Choroid plexus epithelial cell (primary cell): ENCODE results near the gene VPS35L.
A peak's percentile ranks its signal among the peaks of the same experiment; 100 is the strongest.

Source experiments
- DNase-seq: peaks from one replicate; pipeline ENCODE4 v3.0.0-alpha.2; 2010; ENCODE audit warnings: low read depth
- H3K4me3 ChIP-seq: 2 replicates; pipeline ENCODE4 v1.5.1; 2011; ENCODE audit warnings: low read depth, mild to moderate bottlenecking, control low read depth, low read length, moderate library complexity
- CTCF ChIP-seq: conservative IDR thresholded peaks from 2 replicates; pipeline ENCODE4 v1.5.1; 2011; ENCODE audit warnings: low read depth, mild to moderate bottlenecking, control low read depth, inconsistent platforms, low read length, moderate library complexity

Gene VPS35L

GRCh38 chr16:19683453-19684236, 128.1 kb downstream of the VPS35L start:
- H3K4me3 ChIP-seq, result no peak overlapping the region
- no peak for TF ChIP-seq CTCF
- no peak for DNase-seq

- no peak overlapping the region for H3K4me3 ChIP-seq
- DNase-seq, result no peak
- TF ChIP-seq CTCF, result no peak
Measured at GRCh38 chr16:19685176-19685575, 129.7 kb downstream of the VPS35L start.

GRCh38 chr16:19687279-19687678, 131.8 kb downstream of the VPS35L start:
- no peak for TF ChIP-seq CTCF
- no peak for DNase-seq

GRCh38 chr16:19688396-19689024, 133.0 kb downstream of the VPS35L start:
- no peak for DNase-seq
- H3K4me3 ChIP-seq, result no peak overlapping the region
- no peak for TF ChIP-seq CTCF

More at GRCh38 chr16:19687279-19687678, 131.8 kb downstream of the VPS35L start:
- no peak overlapping the region for H3K4me3 ChIP-seq

- no peak for TF ChIP-seq CTCF
- no peak for DNase-seq
- no peak overlapping the region for H3K4me3 ChIP-seq
Measured at GRCh38 chr16:19689342-19689741, 133.8 kb downstream of the VPS35L start.

- DNase-seq, result peak; percentile 39
- no peak overlapping the region for H3K4me3 ChIP-seq
- TF ChIP-seq CTCF, result no peak
Measured at GRCh38 chr16:19690196-19690595, 134.7 kb downstream of the VPS35L start.
